H1 (cell line): ENCODE measurements around the gene NOD2. TPM values are rescaled to one million over a fixed set of nuclear protein-coding genes. Genes with fewer than 3 reads are reported as not detected.

Source experiments
- CREB1 ChIP-seq: IDR thresholded peaks from 2 replicates; pipeline ENCODE4 v1.6.1; 2012; ENCODE audit warnings: inconsistent platforms
- EGR1 ChIP-seq: IDR thresholded peaks from 2 replicates; pipeline ENCODE4 v1.6.1; 2011; ENCODE audit warnings: low read depth, low read length, borderline replicate concordance
- PHF8 ChIP-seq: fragments of 200-600 bp; sonication (generic); conservative IDR thresholded peaks from 2 replicates; pipeline ENCODE4 v1.7.1; 2012; ENCODE audit warnings: low read depth, mild to moderate bottlenecking, inconsistent platforms, low read length, moderate library complexity
- RFX5 ChIP-seq: IDR thresholded peaks from 2 replicates; pipeline ENCODE4 v1.6.1; 2011; ENCODE audit warnings: low read depth, low read length, improper control_type of control experiment, borderline replicate concordance
- SIRT6 ChIP-seq: IDR thresholded peaks from one replicate; pipeline ENCODE4 v1.7.1; 2012; ENCODE audit warnings: low read length, inconsistent platforms
- polyA plus RNA-seq, 7 experiments: library from polyadenylated mRNA; depleted of rRNA in 3 of 7; stranded (reverse) in 5 of 7; unstranded in 2 of 7; fragments of >200 nt in 5 of 7; fragments of 200-250 nt in 2 of 7; gene quantifications; 1 replicate in 5 of 7; 2 replicates in 1 of 7; 4 replicates in 1 of 7; pipeline versions ENCODE4 v1.2.1 to v1.2.3, GENCODE V29; 2011 to 2013; ENCODE audit warnings: missing spikeins in 2 of 7, mixed read lengths in 2 of 7
- total RNA-seq: library from RNA; stranded (reverse); fragmentation: NEBNext Ultra II Directional; extraction: Animal tissue kit (Norgen Biotek cat#: 25700); gene quantifications from 2 replicates; pipeline ENCODE4 v1.2.1, GENCODE V29; 2021

NOD2 gene
- total and polyA plus RNA-seq, 2 of the 8 experiments (the other 6 are each of a cell fraction or from before 2014, with no cell fraction given) = 0.37 to 0.42 TPM

DNA sequence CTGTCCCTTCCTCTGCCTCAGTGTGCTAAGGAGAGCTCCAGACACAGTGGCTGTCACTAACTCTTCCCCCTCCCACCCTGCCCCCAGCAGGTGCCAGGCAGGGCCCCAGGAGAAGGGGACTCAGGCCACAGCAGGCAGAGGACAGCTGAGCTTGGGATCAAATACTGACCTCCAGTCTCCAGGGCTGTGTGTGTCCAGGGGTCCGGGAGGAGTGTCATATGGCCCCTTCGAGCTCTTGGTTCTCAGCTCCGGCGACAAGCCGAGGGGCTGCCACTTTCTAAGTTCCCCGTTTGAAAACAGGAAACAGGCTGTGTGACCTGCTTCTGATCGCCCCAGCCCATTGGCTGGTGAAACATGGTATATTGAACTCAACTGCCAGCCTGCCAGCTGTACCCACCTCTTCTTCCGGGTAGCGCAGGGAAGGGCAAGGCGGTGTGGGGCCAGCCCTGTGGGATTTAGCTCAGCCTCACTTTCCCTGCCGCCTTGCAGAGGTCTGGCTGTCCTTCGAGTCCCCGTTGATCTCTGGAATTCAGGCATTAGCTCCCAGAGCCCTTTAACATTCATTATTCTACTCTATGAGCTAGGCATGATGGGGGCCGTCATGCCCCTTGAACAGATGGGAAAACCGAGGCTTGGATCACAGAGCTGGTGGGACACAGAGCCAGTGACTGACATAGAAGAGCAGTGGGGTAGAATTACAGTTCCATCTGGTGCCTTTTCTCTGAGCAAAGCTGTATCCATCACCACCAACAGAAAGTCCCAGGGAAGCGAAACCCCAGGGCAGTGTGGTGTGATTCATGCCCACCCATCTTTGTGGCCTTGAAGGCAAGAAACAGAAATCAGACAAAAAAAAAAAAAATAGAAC, 12.2 kb upstream of the NOD2 start, which contains the start of gene SNX20 (continued):
- no peak for TF ChIP-seq PHF8
- TF ChIP-seq SIRT6 = no peak
- TF ChIP-seq CREB1 = no peak
- TF ChIP-seq EGR1 = no peak
- TF ChIP-seq RFX5 = no peak
